GM10248 (cell line): ENCODE results near the gene CLEC4F.
"Not testable (repeated sequence)": the region's sequence is repeated elsewhere in the genome, so short reads cannot be mapped to it uniquely, and the experiment has no call there.

ENCODE experiments used
- CTCF ChIA-PET: fragments of 300-600 bp; sonication (Branson Sonifier 250); formaldehyde crosslinking; extraction: SDS; loops from one replicate; lab custom pipeline; 2021; ENCODE audit warnings: antibody characterized with exemption; lab: Yijun Ruan, JAX
- POLR2A ChIA-PET: fragments of 350-650 bp; sonication (Branson Sonifier 250); formaldehyde crosslinking; extraction: SDS; loops from one replicate; lab custom pipeline; 2020; ENCODE audit warnings: antibody characterized with exemption; lab: Yijun Ruan, JAX
- DNase-seq: peaks from one replicate; pipeline ENCODE4 v3.0.0; 2012; ENCODE audit errors: extremely low spot score
- CTCF ChIP-seq: IDR thresholded peaks from 2 replicates; pipeline ENCODE4 v1.5.1; 2012; ENCODE audit warnings: mild to moderate bottlenecking, low read depth; ENCODE audit errors: extremely low read depth, missing control alignments, control extremely low read depth

CLEC4F gene

GRCh38 chr2:70806013-70806412, 14.4 kb downstream of the CLEC4F start:
- DNase-seq: no peak
- no peak for TF ChIP-seq CTCF
- ChIA-PET CTCF (interaction anchor here (0.8 kb wide), 1 partner anchor 9 kb away, joined by 3 read pairs; no protein-coding TSS in a partner anchor), POLR2A (no interaction called here)

- no peak for DNase-seq
- ChIA-PET POLR2A (no interaction called here), CTCF (interaction anchor here (1.8 kb wide), 1 partner anchor 70 kb away, joined by 5 read pairs; no protein-coding TSS in a partner anchor)
- TF ChIP-seq CTCF: no peak
Measured at GRCh38 chr2:70801607-70802263, 18.7 kb downstream of the CLEC4F start.

GRCh38 chr2:70799706-70800105, 20.7 kb downstream of the CLEC4F start:
- no peak for DNase-seq
- ChIA-PET CTCF (no interaction called here), POLR2A (no interaction called here)
- TF ChIP-seq CTCF: no peak

- CTCF ChIA-PET: interaction anchor here (0.8 to 1.4 kb wide), 3 partner anchors 30 to 67 kb away, joined by 3 to 5 read pairs (median 3); partner anchors contain the start of gene ADD2
- DNase-seq, POLR2A ChIA-PET: not testable (repeated sequence)
Measured at GRCh38 chr2:70797996-70798395, 22.4 kb downstream of the CLEC4F start.

GRCh38 chr2:70797506-70797905, 22.9 kb downstream of the CLEC4F start:
- TF ChIP-seq CTCF: no peak
- POLR2A ChIA-PET: no interaction called here
- DNase-seq: no peak
- CTCF ChIA-PET: interaction anchor here (0.8 to 1.4 kb wide), 4 partner anchors 29 to 151 kb away, joined by 3 to 5 read pairs (median 4); partner anchors contain the start of gene ADD2

GRCh38 chr2:70796262-70796661, 24.1 kb downstream of the CLEC4F start:
- TF ChIP-seq CTCF: no peak
- POLR2A ChIA-PET: no interaction called here
- CTCF ChIA-PET: interaction anchor here (0.9 to 1.5 kb wide), 7 partner anchors 9 to 178 kb away, joined by 3 to 6 read pairs (median 4); no protein-coding TSS in a partner anchor
- DNase-seq: no peak
